ENCODE measurements around the gene WWTR1. TPM values are rescaled to one million over a fixed set of nuclear protein-coding genes. Genes with fewer than 3 reads are reported as not detected.

WWTR1 gene
- total RNA-seq, 1 donor from 2014 or later: 15.0 TPM

GRCh38 chr3:149653564-149653963 is 4.3 kb downstream of the WWTR1 start:
- Mint-ChIP-seq H3K27ac (no peak overlapping the region), H3K9me3 (ENCODE audit: low read depth) (no peaks in the 10 kb centered on the region), H3K27me3 (peaks cover 12% of the 10 kb centered on the region), H3K36me3 (ENCODE audit: insufficient read depth) (peaks cover 17% of the 10 kb centered on the region), H3K4me1 (ENCODE audit: low read depth) (peaks cover 13% of the 10 kb centered on the region), H3K4me3 (ENCODE audit: low read depth) (no peak overlapping the region)
- no peak for TF ChIP-seq CTCF (IDR thresholded peaks at IDR 0.05; ENCODE audit: unreplicated experiment)
- no peak for DNase-seq (ENCODE audit: low spot score, unreplicated experiment)

- no peak overlapping the region for H3K4me3 Mint-ChIP-seq (ENCODE audit: low read depth)
- H3K4me1 Mint-ChIP-seq (ENCODE audit: low read depth): peaks cover 14% of the 10 kb centered on the region
- H3K9me3 Mint-ChIP-seq (ENCODE audit: low read depth): no peaks in the 10 kb centered on the region
- H3K27me3 Mint-ChIP-seq: peaks cover 12% of the 10 kb centered on the region
- H3K27ac Mint-ChIP-seq: no peak overlapping the region
- no peak for DNase-seq (ENCODE audit: low spot score, unreplicated experiment)
- TF ChIP-seq CTCF (IDR thresholded peaks at IDR 0.05; ENCODE audit: unreplicated experiment): no peak
- H3K36me3 Mint-ChIP-seq (ENCODE audit: insufficient read depth): peaks cover 20% of the 10 kb centered on the region
Measured at GRCh38 chr3:149653136-149653535, 4.7 kb downstream of the WWTR1 start.

- Mint-ChIP-seq H3K4me3 (ENCODE audit: low read depth) (no peak overlapping the region), H3K4me1 (ENCODE audit: low read depth) (peaks cover 5% of the 10 kb centered on the region), H3K27me3 (no peaks in the 10 kb centered on the region), H3K36me3 (ENCODE audit: insufficient read depth) (peaks cover 25% of the 10 kb centered on the region), H3K27ac (no peak overlapping the region), H3K9me3 (ENCODE audit: low read depth) (no peaks in the 10 kb centered on the region)
- no peak for TF ChIP-seq CTCF (IDR thresholded peaks at IDR 0.05; ENCODE audit: unreplicated experiment)
- no peak for DNase-seq (ENCODE audit: low spot score, unreplicated experiment)
Measured at GRCh38 chr3:149650828-149651227, 7.0 kb downstream of the WWTR1 start.

GRCh38 chr3:149648525-149648924 is 9.3 kb downstream of the WWTR1 start:
- H3K4me3 Mint-ChIP-seq (ENCODE audit: low read depth): no peak overlapping the region
- DNase-seq (ENCODE audit: low spot score, unreplicated experiment): no peak
- H3K36me3 Mint-ChIP-seq (ENCODE audit: insufficient read depth): peaks cover 21% of the 10 kb centered on the region
- no peaks in the 10 kb centered on the region for H3K9me3 Mint-ChIP-seq (ENCODE audit: low read depth)
- TF ChIP-seq CTCF (IDR thresholded peaks at IDR 0.05; ENCODE audit: unreplicated experiment): no peak
- H3K27me3 Mint-ChIP-seq: no peaks in the 10 kb centered on the region
- H3K27ac Mint-ChIP-seq: no peak overlapping the region
- H3K4me1 Mint-ChIP-seq (ENCODE audit: low read depth): peaks cover 10% of the 10 kb centered on the region

- no peak overlapping the region for H3K27ac Mint-ChIP-seq
- DNase-seq (ENCODE audit: low spot score, unreplicated experiment): no peak
- H3K4me1 Mint-ChIP-seq (ENCODE audit: low read depth): peaks cover 11% of the 10 kb centered on the region
- peaks cover 21% of the 10 kb centered on the region for H3K36me3 Mint-ChIP-seq (ENCODE audit: insufficient read depth)
- no peaks in the 10 kb centered on the region for H3K9me3 Mint-ChIP-seq (ENCODE audit: low read depth)
- no peak for TF ChIP-seq CTCF (IDR thresholded peaks at IDR 0.05; ENCODE audit: unreplicated experiment)
- H3K27me3 Mint-ChIP-seq: no peaks in the 10 kb centered on the region
- no peak overlapping the region for H3K4me3 Mint-ChIP-seq (ENCODE audit: low read depth)
Measured at GRCh38 chr3:149647812-149648211, 10.0 kb downstream of the WWTR1 start.

Measured in progenitor cell of endocrine pancreas (in vitro differentiated cells).